BLaER1 treated with 17β-estradiol and CSF1 and Interleukin-3, amounts not matched to agents 10 nM and 100 nM (cell line): ENCODE results near the gene TRAF3IP1.
"Not testable (repeated sequence)": the region's sequence is repeated elsewhere in the genome, so short reads cannot be mapped to it uniquely, and the experiment has no call there.

Experiments
- H3K27ac ChIP-seq, 11 experiments: shearing (Covaris generic); formaldehyde crosslinking; 2 replicates each; pipeline ENCODE4 v1.8.1; 2022
- H3K27me3 ChIP-seq, 11 experiments: shearing (Covaris generic); formaldehyde crosslinking; 2 replicates each; pipeline ENCODE4 v1.8.1; 2022
- H3K36me3 ChIP-seq, 11 experiments: shearing (Covaris generic); formaldehyde crosslinking; 2 replicates each; pipeline ENCODE4 v1.8.1; 2022
- H3K4me1 ChIP-seq, 10 experiments: shearing (Covaris generic); formaldehyde crosslinking; 2 replicates each; pipeline ENCODE4 v1.8.1; 2022
- H3K4me2 ChIP-seq, 11 experiments: shearing (Covaris generic); formaldehyde crosslinking; 2 replicates each; pipeline ENCODE4 v1.8.1; 2022
- H3K4me3 ChIP-seq, 10 experiments: shearing (Covaris generic); formaldehyde crosslinking; 2 replicates each; pipeline ENCODE4 v1.8.1; 2022
- H3K9ac ChIP-seq, 11 experiments: shearing (Covaris generic); formaldehyde crosslinking; 2 replicates each; pipeline ENCODE4 v1.8.1; 2022
- H3K9me3 ChIP-seq, 11 experiments: shearing (Covaris generic); formaldehyde crosslinking; replicated peaks in 1 of 11; 2 replicates each; pipeline ENCODE4 v1.8.1; 2022
- H4K20me1 ChIP-seq, 11 experiments: shearing (Covaris generic); formaldehyde crosslinking; 2 replicates each; pipeline ENCODE4 v1.8.1; 2022
- Cebpa-rat ChIP-seq, 11 experiments: shearing (Covaris generic); IDR thresholded peaks; 2 replicates each; pipeline ENCODE4 v1.8.1; 2022

The TRAF3IP1 gene

DNA sequence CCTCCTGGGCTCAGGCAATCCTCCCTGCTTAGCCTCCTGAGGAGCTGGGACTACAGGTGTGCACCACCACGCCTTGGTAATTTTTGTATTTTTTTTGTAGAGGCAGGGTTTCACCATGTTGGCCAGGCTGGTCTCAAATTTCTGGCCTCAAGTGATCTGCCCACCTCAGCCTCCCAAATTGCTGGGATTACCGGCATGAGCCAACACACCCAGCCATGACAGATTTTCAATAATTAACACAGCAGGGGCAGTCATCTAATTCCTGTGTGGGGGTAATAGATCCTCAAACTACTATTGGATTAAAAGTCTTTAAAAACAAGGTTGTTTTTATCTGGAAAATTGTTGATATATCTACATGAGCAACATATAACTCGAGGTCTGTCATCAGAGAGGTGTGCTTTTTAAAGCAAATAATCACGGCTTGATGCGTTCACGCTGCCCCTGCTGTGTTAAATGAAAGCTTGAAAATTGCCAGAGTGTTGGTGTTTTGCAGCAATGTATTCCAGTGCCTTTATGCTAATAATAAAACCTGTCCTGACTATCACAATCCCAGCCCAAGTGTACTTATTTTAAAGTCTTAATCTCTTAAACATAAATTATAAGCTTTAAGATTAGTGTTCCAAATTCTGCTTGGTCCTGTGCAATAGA lies 70.8 kb downstream of the TRAF3IP1 start:
- Histone ChIP-seq H3K27me3 (no peaks in the 10 kb centered on the region), H3K9ac (no peak overlapping the region), H3K4me2 (no peak overlapping the region), H3K9me3 (no peaks in the 10 kb centered on the region), H3K27ac (no peak overlapping the region), H3K36me3 (peaks cover 0 to 5% (median 0%) of the 10 kb centered on the region in 11 experiments; a peak in 4 of 22 replicates), H4K20me1 (no peaks in the 10 kb centered on the region), H3K4me1 (peaks cover 0 to 7% (median 0%) of the 10 kb centered on the region in 10 experiments; a peak in 3 of 20 replicates), H3K4me3 (no peak overlapping the region)
- TF ChIP-seq Cebpa-rat (IDR thresholded peaks at IDR 0.05), result no peak

DNA sequence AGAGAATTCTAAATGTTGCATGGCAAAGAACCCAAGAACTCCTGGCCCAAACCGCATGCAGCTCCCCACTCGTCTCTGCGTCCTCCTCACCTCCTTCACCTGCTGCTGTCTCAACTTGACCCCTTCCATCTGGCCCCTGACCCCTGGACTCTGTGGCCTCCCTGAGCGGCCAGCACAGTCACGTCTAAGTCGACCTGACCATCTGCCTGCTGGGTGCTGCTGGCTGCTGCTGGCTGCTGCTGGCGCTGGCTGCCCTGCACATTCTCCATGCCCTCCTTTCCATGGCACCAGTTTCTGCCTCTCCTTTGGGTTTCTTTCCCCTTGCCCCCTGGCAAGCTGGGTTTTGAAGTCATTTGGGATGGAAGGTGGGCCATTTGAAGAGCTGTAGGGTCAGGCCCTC lies 76.3 kb downstream of the TRAF3IP1 start:
- Histone ChIP-seq H3K4me2 (no peak overlapping the region), H3K9ac (no peak overlapping the region), H3K4me1 (no peaks in the 10 kb centered on the region), H3K27me3 (no peaks in the 10 kb centered on the region), H3K9me3 (no peaks in the 10 kb centered on the region), H3K36me3 (peaks cover 0 to 10% (median 4%) of the 10 kb centered on the region in 11 experiments; a peak in 7 of 22 replicates), H3K4me3 (no peak overlapping the region), H3K27ac (no peak overlapping the region), H4K20me1 (no peaks in the 10 kb centered on the region)
- no peak for TF ChIP-seq Cebpa-rat (IDR thresholded peaks at IDR 0.05)

DNA sequence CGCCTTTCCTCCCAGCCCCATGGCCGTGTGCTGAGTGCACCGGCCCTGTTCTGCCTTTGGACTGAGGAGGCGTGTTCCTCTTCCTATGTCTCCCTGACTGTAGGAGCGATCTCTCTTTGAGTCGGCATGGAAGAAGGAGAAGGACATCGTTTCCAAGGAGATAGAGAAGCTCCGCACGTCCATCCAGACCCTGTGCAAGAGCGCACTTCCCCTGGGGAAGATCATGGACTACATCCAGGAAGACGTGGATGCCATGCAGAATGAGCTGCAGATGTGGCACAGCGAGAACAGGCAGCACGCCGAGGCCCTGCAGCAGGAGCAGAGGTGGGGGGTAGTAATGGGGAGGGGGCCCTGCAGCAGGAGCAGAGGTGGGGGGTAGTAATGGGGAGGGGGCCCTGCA lies 77.0 kb downstream of the TRAF3IP1 start:
- peaks cover 0 to 13% (median 5%) of the 10 kb centered on the region in 11 experiments; a peak in 7 of 22 replicates for H3K36me3 ChIP-seq
- H3K27ac ChIP-seq, result no peak overlapping the region
- no peak overlapping the region for H3K4me3 ChIP-seq
- no peaks in the 10 kb centered on the region for H3K27me3 ChIP-seq
- H3K9ac ChIP-seq, result no peak overlapping the region
- no peak for TF ChIP-seq Cebpa-rat (IDR thresholded peaks at IDR 0.05)
- no peak overlapping the region for H3K4me2 ChIP-seq
- H3K9me3 ChIP-seq, result no peaks in the 10 kb centered on the region
- no peaks in the 10 kb centered on the region for H3K4me1 ChIP-seq
- no peaks in the 10 kb centered on the region for H4K20me1 ChIP-seq

DNA sequence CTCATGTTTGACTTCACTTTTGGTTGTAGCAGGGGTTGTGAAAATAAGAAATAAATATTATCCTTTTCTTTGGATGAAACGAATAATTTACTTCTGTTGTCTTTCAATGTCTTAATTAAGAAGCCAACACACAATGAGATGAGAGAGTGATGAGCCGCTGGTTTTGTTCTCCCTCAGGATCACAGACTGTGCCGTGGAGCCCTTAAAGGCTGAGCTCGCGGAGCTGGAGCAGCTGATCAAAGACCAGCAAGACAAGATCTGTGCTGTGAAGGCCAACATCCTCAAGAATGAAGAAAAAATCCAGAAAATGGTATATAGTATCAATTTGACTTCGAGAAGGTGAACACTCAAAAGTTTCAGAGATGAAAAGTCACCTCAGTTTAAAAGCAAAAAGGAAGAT lies 78.3 kb downstream of the TRAF3IP1 start:
- H4K20me1 ChIP-seq, result no peaks in the 10 kb centered on the region
- TF ChIP-seq Cebpa-rat (IDR thresholded peaks at IDR 0.05), result no peak
- H3K9ac ChIP-seq, result no peak overlapping the region
- H3K9me3 ChIP-seq, result no peaks in the 10 kb centered on the region
- no peaks in the 10 kb centered on the region for H3K27me3 ChIP-seq
- H3K27ac ChIP-seq, result no peak overlapping the region
- no peaks in the 10 kb centered on the region for H3K4me1 ChIP-seq
- no peak overlapping the region for H3K4me3 ChIP-seq
- peaks cover 0 to 16% (median 5%) of the 10 kb centered on the region in 11 experiments; a peak in 7 of 22 replicates for H3K36me3 ChIP-seq
- no peak overlapping the region for H3K4me2 ChIP-seq

DNA sequence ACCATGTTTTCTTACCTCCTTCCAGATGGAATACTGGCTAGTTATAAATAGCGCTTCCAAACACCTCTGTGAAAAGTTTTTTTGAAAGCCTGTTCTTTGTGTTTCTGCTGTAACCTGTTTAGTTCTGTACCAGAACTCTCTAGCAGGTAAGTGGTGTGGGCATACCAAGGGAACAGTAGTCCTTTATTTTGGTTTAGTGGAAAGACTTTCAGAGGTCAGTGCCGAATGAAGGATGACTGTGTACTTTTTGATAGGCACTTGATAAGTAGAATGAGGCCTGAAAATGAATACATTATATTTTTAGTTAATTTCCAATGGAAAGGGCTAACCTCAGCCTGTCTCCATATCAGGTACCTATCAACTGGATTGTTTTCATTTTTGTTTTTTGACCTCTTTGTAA lies 78.8 kb downstream of the TRAF3IP1 start:
- H3K9me3 ChIP-seq, result no peaks in the 10 kb centered on the region
- no peak for TF ChIP-seq Cebpa-rat (IDR thresholded peaks at IDR 0.05)
- H3K4me2 ChIP-seq, result no peak overlapping the region
- no peaks in the 10 kb centered on the region for H3K4me1 ChIP-seq
- no peaks in the 10 kb centered on the region for H3K27me3 ChIP-seq
- no peak overlapping the region for H3K4me3 ChIP-seq
- no peak overlapping the region for H3K9ac ChIP-seq
- H4K20me1 ChIP-seq, result no peaks in the 10 kb centered on the region
- H3K27ac ChIP-seq, result no peak overlapping the region
- H3K36me3 ChIP-seq, result peaks cover 0 to 18% (median 6%) of the 10 kb centered on the region in 11 experiments; a peak in 7 of 22 replicates

DNA sequence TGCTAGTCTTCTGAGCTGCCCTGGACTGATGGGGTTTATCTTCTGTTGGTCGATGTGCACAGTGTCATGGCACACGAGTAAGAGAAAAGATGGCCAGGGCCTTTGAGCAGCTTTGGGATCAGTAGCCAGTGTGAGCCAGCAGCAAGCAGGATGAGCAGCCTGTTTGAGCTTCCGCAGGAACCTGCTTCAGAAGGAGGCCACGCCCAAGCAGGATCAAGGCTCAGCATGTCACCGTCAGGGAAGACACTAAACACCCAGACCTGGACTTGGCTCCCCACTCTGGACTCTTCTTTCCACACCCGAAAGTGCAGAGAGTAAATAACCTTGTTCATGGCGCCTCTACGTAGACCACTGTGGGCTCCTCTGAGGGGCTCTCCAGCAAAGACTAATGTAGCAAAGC lies 81.2 kb downstream of the TRAF3IP1 start:
- Histone ChIP-seq H3K4me2 (no peak overlapping the region), H4K20me1 (no peaks in the 10 kb centered on the region), H3K4me3 (no peak overlapping the region), H3K27ac (no peak overlapping the region), H3K9me3 (no peaks in the 10 kb centered on the region), H3K36me3 (peaks cover 0 to 18% (median 6%) of the 10 kb centered on the region in 11 experiments; a peak in 8 of 22 replicates), H3K27me3 (no peaks in the 10 kb centered on the region), H3K9ac (no peak overlapping the region), H3K4me1 (peaks cover 0 to 6% (median 0%) of the 10 kb centered on the region in 10 experiments; a peak in 2 of 20 replicates)
- no peak for TF ChIP-seq Cebpa-rat (IDR thresholded peaks at IDR 0.05)

DNA sequence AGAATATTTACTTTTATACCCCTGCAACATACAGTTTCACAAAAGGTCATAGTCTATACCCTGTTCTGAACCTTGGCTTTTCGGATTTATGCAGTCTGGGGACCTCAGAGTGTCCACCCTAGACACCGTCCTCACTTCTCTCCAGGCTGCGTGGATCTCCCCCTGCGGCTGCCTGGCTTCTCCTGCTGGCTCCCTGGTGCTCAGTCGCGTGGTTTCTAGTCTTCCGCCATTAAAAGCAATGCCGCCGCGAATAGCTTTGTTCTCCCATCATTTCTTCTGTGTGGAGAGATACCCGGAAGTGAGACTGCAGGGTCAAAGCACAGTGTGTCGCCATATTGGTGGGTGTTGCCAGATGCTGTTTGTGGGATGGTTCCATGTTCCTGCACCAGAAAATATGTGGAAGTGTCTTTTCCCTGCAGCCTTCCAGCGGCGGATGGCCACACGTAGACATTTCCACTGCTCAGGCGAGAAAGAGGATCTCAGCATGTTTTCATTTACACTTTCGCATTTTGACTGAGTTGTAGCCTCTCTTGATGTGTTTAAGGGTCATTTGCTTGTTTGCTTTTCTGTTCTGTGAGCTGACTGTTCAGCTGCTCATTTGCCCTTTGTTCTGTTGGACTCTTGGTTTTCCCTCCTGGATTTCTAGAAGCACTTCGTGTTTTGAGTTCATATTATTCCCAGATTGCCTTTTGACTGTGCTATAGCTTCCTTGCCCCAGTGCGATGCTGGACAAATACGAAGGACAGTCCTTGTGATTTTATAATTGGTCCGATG lies 83.5 kb downstream of the TRAF3IP1 start:
- H3K4me2 ChIP-seq, result no peak overlapping the region
- no peak overlapping the region for H3K4me3 ChIP-seq

GRCh38 chr2:238404406-238405216 lies 84.3 kb downstream of the TRAF3IP1 start:
- H3K27me3 ChIP-seq, result no peaks in the 10 kb centered on the region
- H4K20me1 ChIP-seq, result no peaks in the 10 kb centered on the region
- no peak overlapping the region for H3K27ac ChIP-seq
- H3K9ac ChIP-seq, result no peak overlapping the region
- TF ChIP-seq Cebpa-rat (IDR thresholded peaks at IDR 0.05), result no peak
- H3K4me2 ChIP-seq, result no peak overlapping the region
- peaks cover 0 to 10% (median 0%) of the 10 kb centered on the region in 10 experiments; a peak in 4 of 20 replicates for H3K4me1 ChIP-seq
- no peaks in the 10 kb centered on the region for H3K9me3 ChIP-seq
- peaks cover 0 to 18% (median 5%) of the 10 kb centered on the region in 11 experiments; a peak in 7 of 22 replicates for H3K36me3 ChIP-seq
- no peak overlapping the region for H3K4me3 ChIP-seq

More for the DNA sequence above, 83.5 kb downstream of the TRAF3IP1 start:
- Histone ChIP-seq H3K4me1 (peaks cover 0 to 6% (median 0%) of the 10 kb centered on the region in 10 experiments; a peak in 4 of 20 replicates), H4K20me1 (no peaks in the 10 kb centered on the region), H3K36me3 (peaks cover 0 to 18% (median 6%) of the 10 kb centered on the region in 11 experiments; a peak in 8 of 22 replicates), H3K9ac (no peak overlapping the region), H3K27ac (no peak overlapping the region), H3K9me3 (no peaks in the 10 kb centered on the region), H3K27me3 (no peaks in the 10 kb centered on the region)
- no peak for TF ChIP-seq Cebpa-rat (IDR thresholded peaks at IDR 0.05)

DNA sequence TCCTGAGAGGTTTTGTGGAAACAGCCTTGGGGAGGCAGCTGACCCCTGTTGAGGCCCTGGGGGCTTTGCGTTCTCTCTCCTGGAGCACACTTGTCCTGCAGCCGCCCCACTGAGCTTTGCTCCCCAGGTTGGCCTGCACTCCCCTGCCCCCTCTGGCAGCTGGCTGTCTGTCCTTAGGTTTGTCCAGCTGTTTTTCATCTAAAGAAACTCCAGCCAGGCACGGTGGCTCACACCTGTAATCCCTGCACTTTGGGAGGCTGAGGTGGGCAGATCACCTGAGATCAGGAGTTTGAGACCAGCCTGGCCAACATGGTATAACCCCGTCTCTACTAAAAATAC lies 84.9 kb downstream of the TRAF3IP1 start:
- H3K27ac ChIP-seq, H3K9me3 ChIP-seq, H3K27me3 ChIP-seq, H3K4me1 ChIP-seq, H3K9ac ChIP-seq, H3K4me2 ChIP-seq, H4K20me1 ChIP-seq, H3K4me3 ChIP-seq: not testable (repeated sequence)
- H3K36me3 ChIP-seq, result peaks cover 0 to 13% (median 5%) of the 10 kb centered on the region in 11 experiments; a peak in 7 of 22 replicates
